HG02884 (cell line): ENCODE measurements around the gene CBY1.
A peak's percentile ranks its signal among the peaks of the same experiment; 100 is the strongest.
"Not testable (repeated sequence)": the region's sequence is repeated elsewhere in the genome, so short reads cannot be mapped to it uniquely, and the experiment has no call there.

Source experiments
- ATAC-seq: cut with Tn5 transposase; IDR thresholded peaks from one replicate; pipeline ENCODE4 v1.9.1; 2021; ENCODE audit warnings: mild to moderate bottlenecking, moderate library complexity; ENCODE audit not compliant: unreplicated experiment

The CBY1 gene

DNA sequence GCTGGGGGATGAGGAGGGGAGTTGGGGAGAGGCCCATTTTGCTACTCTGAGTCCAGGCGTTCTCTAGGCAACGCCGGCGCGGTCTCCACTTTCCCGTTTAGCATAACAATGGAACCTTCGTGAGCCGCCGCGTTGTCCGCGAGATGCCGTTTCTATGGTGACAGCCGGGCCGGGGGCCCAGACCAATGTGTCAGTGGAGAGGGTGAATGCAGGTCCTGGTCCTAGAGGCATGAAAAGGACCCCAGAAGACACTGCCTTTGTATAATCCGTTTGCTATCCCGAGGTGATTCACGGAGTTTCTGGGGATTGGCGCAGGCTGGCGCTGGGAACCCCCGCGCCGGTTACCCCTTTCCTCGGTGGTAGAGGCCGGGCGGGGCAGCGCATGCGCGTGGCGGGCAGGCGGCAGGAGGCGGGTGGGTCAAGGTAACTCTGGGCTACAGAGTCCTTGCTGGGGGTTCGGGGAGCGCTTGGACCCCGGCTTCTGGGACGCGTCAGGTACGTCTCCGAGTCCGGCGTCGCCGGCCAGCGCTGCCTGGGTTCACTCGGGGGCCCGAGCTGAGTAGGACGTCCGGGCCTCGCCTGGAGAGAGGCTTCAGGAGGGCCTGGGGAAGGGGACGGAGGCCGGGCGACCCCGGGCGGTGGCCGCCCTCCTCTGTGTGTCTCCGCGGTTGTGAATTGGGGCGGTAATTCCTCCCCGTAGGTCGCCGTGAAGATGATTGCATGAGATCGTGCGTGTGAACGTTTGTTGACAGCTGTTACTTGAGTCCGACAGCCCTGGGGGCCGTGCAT, at the start of gene CBY1, which contains the start of gene FAM227A:
Gene CBY1, plus strand, starts transcription at position 383 of the 789 bp plus-strand sequence. CDS start 11,417 bp downstream, outside the sequence.
Gene FAM227A, minus strand, starts transcription at position 137 of the 789 bp plus-strand sequence. CDS start 6,224 bp downstream, outside the sequence.
- peak; percentile 66 for ATAC-seq

DNA sequence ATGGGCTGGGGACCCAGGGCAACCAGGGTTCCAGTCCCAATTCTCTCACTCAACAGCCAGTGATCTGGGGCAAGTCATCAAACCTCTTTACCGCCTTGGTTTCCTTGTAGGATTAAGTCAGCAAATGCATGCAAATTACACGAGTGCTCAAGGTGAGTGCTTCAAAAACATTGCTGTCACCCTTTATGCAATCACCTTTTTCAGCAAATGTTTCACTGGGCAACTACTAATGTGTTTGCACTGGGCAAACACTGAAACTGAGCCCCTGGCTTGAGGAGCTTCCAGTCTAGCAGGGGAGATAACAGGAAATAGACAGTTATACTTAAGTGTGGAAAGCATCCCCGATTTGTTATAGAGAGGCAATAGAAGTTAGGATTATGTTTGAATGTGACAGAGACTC, 48.8 kb upstream of the CBY1 start:
- ATAC-seq = no peak

DNA sequence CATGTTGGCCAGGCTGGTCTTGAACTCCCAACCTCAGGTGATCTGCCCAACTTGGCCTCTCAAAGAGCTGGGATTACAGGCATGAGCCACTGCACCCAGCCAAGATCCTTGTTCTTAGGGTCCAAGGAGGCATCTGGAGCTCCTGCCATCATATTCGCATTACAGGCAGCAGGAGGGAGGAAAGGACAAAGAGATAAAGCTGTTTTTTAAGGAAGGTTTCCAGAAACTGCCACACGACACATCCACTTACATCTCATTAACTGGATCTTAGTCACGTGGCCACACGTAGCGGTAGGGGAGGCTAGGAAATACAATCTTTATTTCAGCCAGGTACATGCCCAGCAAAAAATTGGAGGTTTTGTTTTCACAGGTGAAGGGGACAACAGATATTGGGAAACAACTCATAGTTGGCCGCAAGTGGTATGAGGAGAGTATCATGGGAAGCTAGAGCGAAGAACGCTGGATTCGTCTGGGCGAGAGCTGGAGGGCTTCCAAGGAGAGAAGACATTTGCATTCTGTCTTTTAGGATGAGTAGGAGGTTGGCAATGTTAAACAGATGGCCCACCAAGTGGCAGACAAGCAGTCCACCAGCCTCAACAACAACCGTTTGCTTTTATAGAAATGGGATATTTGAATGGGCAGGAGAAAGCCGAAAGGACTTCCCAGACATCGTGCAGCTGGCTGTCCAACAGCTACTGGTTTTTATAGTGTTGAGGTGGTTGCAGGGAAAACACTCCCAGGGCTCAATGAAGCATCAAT, 47.3 kb upstream of the CBY1 start:
- ATAC-seq = no peak

DNA sequence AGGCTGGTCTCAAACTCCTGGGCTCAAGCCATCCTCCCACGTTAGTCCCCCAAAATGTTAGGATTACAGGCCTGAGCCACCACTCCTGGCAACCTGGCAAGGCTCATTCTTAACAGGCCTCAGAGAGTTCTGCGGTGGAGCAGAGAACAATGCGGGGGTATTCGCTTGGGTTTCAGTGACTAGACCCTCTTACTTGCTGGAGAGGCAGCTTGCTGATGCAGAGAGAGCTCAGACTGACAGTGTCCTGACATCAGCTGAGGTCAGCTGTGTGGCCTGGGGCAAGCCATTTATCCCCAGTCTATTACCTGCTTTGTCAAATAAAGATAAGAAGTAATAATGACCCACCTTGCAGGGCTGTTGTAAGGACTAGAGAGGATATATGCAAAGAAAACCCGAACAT, 46.2 kb upstream of the CBY1 start:
- ATAC-seq = no peak

DNA sequence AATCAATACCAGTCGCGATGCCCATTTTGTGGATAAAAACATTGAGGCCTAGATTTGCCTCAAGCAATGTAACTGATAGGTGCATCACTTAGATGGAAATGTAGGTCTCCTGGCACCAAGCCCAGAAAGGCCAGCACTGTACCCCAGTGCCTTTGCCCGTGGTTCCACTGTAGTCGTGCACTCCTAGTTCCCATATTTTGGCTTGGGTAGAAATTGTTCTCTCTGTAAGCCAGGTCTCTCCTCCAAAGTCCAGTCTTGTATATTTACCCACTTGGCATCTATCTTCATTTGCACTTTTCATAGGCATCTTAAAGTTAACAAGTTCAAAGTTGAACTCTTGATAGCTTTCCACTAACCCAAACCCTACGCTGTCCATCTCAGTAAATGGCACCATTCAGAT, 44.9 kb upstream of the CBY1 start:
- ATAC-seq = no peak

DNA sequence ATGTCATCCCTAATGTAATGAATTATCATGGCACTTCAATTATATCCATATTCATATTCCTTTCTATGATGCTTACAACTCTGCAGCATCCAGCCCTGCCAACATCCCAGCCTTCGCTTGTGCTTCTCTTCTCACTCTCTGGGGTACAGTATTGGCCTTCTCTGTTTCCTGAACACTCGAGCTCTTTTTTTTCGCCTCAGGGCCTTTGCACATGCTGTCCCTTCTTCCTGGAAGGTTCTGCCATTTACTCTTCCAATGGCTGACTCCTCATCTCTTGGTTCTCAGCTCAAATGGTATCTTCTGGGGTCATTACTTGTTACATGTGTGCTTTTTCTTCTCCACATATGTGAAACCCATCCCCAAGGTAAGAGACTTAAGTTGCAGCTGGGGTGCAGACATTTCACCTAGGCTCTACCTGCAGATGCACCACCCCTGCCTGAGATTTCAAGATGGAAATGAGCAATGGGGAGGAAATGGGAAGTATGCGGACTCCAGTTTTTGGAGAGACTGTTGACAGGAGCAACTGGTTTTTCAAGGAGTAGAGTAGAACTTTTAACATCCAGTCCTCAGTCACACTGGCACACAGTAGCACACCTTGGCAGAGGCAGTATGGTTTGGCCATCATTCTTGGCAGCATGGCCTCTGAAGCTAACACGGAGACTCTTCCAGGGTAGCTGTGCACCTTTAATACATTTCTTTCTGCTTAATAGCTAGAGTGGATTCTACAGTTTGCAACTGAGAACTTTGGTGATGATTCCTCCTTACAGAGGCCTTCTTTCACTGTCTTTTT, 44.0 kb upstream of the CBY1 start:
- ATAC-seq = no peak

DNA sequence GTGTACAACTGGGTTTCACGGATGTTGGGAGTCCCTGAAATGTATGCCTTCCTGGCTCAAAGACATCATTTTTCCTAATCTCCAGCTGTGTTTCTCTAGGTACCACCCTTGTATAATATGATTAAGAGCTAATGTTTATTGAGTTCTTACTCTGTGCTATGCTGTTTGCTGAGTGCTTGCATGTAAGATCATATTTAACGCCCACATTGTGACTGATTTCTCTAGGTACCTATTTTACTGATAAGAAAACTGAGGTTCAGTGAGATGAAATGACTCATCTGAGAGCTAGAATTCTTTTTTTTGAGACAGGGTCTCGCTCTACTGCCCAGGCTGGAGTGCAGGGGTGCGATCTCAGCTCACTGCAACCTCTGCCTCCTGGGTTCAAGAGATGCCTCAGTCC, 42.9 kb upstream of the CBY1 start:
- ATAC-seq = no peak

DNA sequence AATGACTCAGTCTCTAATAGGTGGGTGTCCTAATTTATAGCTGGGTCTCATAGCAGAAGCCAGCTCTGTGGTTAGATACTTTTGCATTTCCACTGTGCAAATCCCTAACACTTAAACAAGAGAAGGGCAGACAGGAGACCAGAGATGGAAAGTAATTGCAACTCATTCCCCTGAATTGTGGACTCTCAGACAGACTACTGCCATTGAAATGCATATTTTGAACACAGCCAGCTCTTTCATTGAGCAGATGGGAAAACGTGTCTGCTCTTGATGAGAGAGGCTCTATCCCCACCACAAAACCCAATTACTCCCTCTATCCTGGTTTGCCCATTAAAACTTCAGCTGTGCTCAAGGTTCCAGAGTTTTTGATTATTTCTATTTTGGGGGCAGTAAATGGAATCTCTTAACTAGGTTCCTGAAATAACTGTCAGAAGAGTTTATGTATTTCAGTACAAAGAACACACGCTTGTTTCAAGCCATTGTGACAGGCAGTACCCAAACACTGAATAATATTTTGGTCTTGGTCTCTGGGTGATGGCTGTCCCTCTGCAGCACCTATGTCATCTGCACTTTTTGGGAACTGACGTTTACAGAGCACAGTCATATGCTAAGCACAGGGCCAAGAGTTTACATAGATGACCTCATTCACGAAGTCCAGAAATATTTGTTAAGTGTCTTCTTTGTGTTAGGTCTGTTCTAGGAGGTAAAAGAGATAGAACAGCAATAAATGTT, 41.9 kb upstream of the CBY1 start:
- no peak for ATAC-seq

DNA sequence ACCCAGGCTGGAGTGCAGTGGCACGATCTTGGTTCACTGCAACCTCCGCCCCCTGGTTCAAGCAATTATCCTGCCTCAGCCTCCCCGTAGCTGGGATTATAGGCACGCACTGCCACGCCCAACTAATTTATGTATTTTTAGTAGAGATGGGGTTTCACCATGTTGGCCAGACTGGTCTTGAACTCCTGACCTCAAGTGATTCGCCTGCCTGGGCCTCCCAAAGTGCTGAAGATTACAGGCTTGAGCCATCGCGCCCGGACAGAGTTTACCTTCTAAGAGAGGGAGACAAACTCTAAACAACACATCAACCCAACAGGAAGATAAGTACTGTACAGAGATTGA, 41.4 kb upstream of the CBY1 start:
- ATAC-seq = not testable (repeated sequence)

DNA sequence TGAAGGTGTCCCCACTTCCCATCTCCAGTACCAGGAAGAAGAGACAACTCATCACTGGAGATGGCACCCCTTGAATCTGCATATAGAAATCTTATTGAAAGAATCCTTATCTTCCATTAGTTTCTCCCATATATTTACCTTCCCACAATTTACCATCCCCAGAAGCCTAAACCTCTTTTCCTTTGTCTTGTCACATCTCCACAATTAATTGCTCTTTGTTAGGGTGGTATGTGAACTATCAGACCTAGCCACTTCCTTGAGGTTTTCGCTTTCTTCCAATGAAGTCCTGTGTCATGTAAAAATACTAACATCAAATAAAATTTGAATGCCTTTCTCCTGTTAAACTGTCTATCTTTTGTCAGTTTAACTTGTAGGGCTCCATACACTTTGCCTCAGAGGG, 38.2 kb upstream of the CBY1 start:
- no peak for ATAC-seq

DNA sequence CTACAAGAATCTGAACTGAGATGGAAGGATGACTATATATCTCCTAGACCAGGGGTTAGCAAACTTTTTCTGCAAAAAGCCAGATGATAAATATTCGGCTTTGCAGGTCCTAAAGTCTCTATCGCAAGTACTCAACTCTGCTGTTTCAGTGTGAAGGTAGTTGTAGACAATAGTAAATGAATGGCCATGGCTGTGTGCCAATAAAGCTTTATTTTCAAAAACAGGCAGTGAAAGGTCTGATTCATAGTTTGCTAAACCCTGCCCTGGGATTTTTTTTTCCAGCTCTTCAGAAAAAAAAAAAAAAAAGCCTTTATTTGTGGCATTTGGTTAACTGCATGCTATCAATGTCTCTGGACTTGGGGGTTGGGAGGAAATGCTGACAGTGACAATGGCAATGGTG, 37.8 kb upstream of the CBY1 start:
- ATAC-seq = no peak

DNA sequence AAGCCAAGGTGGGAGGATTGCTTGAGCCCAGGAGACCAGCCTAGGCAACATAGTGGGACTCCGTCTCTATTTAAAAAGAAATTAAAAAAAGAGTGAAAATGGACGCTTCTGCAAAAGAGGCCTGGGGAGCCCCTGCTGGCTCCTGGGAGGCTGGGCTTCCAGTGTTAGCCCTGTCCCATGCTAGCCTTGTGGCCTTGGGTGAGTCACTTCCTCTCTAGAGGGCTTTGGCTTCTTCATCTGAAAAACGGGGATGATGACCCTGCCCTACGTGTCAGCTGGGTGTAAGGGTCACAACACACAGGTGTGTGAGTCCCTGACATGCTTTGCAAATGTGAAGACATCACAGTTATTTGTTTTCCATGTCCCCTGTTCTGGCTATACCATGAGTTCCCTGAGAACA, 33.1 kb upstream of the CBY1 start:
- ATAC-seq = no peak

DNA sequence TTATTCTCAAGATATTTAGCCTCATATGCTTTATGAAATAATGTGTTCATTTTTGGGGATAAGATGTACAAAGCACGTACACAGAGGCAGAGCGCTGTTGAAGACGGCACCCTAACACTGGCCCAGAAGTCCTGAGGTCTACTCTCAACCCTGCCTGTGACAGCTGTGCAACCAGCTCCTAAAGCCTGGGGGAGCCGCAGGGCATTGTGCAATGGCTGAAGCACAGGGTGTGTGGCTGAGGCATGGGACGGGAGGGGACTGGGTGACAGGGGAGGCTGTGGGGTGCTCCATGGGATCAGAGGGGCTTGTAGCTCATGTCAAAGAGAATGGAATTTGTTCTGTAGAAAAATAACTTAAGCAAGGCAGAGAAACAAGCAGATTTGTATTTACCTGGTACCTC, 28.0 kb upstream of the CBY1 start:
- ATAC-seq = no peak

DNA sequence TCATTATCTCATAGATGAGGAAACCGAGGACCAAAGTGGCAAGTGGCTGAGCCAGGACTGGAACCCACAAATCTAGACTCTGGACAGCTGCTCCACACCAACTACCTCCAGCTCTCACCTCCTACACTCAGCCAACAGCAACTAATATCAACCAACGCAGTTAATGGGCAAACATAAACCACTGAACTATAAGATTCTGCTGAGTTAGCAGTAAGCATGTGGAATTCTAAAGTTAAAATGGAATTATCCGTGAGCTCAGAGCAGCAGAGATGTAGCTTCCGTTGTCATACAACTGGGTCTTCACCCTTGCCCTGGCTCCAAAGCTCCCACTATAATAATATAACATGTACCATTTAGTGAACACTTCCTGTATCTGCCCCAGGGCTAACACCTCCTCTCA, 27.3 kb upstream of the CBY1 start:
- no peak for ATAC-seq

DNA sequence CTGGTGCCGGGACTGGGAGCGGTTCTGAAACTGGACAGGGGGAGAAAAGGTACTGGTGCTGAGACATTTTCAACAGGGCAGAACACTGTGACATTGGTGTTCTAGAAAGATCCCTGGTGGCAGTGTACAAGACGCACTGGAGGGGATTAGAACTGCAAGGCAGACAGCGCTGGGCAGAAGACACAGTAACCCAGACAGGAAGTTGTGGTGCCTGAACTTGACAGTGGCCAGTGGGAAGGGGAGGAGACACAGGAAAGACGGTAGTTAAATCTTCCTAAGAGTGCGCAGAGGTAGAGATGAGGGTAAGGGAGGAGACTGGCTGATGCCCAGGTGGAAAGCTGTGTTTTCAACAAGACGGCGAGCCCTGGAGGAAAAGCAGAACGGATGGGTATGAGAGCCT, 24.7 kb upstream of the CBY1 start:
- no peak for ATAC-seq

DNA sequence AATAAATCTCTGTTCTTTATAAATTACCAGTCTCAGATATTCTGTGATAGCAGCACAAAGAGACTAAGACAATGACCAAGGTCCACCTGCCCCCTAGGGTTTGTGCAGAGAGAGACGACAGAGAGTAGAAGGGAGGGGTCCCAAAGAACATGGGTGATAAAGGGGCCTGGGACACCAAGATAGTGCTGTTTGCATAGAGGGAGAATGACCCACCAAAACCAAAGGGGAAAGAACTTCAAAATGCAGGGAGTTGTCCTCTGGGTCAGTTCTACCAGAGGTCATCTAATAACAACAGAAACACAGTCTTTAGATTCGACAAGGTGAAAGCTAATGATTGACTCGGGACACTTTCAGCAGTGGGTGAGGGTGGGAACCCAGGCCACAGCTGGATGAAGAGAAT, 23.9 kb upstream of the CBY1 start:
- no peak for ATAC-seq

DNA sequence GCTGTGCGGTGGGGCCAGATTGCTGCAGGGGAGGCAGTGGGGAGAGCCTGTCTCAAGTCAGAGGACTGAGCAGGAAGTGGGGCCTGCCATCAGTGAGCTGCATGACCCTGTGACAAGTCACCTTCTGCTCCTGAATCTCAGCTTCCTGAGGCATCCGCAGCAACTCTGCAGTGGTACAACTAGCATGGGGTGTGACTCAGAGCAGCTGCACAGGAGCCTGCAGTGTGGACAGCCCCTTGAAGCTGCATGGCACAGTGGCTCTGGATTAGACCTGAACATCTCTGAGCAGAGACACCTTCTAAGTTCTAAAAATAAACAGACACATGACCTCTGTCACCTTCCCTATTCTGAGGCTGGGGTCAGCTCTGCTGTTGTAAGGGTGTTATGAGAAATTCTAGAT, 18.2 kb upstream of the CBY1 start:
- ATAC-seq = no peak

DNA sequence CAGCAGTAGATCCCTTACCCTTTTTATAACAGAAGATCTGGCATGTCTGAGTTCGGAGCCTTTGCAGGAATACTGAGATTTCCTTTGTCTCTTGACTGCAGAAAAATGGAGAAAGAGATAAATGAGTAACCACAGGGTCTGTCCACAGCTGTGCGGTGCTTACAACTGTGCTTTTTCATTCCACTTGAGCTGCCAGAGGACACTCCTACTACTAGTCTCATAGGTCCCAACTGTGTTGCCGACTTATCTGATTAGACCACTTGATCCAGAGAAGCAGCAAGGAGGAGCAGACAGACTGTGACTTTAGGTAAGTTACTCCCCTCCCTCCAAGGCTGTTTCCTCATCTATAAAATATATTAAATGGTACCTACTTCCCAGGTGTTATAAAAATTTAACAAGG, 17.7 kb upstream of the CBY1 start:
- no peak for ATAC-seq

DNA sequence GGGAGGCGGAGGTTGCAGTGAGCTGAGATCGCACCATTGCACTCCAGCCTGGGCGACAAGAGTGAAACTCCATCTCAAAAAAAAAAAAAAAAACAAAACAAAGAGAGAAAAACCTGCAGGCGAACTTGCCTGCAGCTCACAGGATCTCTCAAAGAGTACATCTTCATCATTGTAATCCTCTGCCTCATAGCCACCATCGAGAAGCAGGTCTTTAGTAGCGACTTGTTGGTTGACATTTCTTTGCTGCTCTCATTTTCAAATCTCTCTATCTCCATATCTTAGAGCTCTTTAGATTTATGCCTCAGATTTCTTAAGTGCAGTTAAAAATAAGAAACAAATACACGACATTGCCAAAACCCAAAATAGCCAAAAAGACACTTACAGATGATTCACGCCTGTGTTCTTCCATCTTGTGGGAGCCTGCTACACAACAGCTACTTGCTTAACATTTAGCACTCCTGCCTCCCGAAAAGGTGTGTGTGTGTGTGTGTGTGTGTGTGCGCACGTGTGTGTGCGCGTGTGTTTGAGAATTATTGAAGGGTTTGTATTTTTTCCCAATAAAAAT, 14.9 kb upstream of the CBY1 start:
- no peak for ATAC-seq

DNA sequence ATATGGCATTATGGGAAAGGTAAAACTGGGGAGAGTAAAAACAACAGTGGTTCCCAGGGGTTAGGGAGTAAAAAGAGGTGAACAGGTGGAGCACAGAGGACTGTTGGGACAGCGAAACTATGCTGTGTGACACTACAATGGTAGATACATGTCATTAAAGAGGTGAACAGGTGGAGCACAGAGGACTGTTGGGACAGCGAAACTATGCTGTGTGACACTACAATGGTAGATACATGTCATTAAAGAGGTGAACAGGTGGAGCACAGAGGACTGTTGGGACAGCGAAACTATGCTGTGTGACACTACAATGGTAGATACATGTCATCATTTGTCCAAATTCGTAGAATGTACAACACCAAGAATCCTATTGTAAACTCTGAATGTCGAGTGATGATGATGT, 12.2 kb upstream of the CBY1 start:
- ATAC-seq = not testable (repeated sequence)

DNA sequence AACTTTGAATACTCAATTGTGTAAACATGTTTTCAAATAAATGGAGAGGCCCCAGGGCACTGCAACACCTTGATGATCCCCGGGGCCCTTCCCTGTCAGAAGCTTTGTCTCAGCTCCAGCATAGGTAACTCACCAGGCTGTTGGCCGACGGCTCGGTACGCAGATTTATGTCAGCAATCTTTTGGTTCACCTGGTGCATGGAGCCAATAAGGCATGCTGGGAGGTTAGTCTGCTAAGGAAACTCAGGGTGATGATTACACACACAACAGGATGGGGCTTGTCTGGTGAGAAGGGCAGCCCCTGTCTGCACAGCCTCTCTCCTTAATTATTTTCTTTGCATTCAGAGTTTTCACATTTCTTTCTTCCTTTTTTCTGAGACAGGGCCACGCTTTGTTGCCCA, 11.0 kb upstream of the CBY1 start:
- no peak for ATAC-seq
